GM23338 (cell line): ENCODE results near the gene GGN. TPM values are rescaled to one million over a fixed set of nuclear protein-coding genes. Genes with fewer than 3 reads are reported as not detected.

Experiments used
- ATAC-seq: fragments of 200-7000 bp; cut with Tn5 transposase; 3 replicates; pipeline ENCODE4 v1.9.1; 2020
- DNase-seq: peaks from one replicate; pipeline ENCODE4 v3.0.0-alpha.2; 2015; ENCODE audit warnings: low spot score
- H2AFZ ChIP-seq: fragments of 200-600 bp; sonication (generic); 2 replicates; pipeline ENCODE4 v1.8.0; 2016; ENCODE audit warnings: antibody characterized with exemption, mild to moderate bottlenecking, moderate library complexity
- H3F3A ChIP-seq: fragments of 200-600 bp; sonication (generic); replicated peaks from 2 replicates; pipeline ENCODE4 v1.8.0; 2017; ENCODE audit warnings: antibody characterized with exemption, mixed run types, low read depth
- H3K27ac ChIP-seq: fragments of 200-600 bp; sonication (generic); 2 replicates; pipeline ENCODE4 v1.6.1; 2016; ENCODE audit warnings: low read depth
- H3K27me3 ChIP-seq: fragments of 200-600 bp; sonication (generic); 2 replicates; pipeline ENCODE4 v1.8.0; 2016; ENCODE audit warnings: mild to moderate bottlenecking, mixed run types, moderate library complexity; ENCODE audit not compliant: insufficient read depth
- H3K36me3 ChIP-seq: fragments of 200-600 bp; sonication (generic); 2 replicates; pipeline ENCODE4 v1.8.0; 2016; ENCODE audit warnings: mild to moderate bottlenecking; ENCODE audit not compliant: insufficient read depth
- H3K4me1 ChIP-seq: fragments of 200-600 bp; sonication (generic); 2 replicates; pipeline ENCODE4 v1.8.0; 2016; ENCODE audit warnings: mild to moderate bottlenecking, moderate library complexity; ENCODE audit not compliant: insufficient read depth
- H3K4me2 ChIP-seq: fragments of 200-600 bp; sonication (generic); 2 replicates; pipeline ENCODE4 v1.7.1; 2017; ENCODE audit warnings: mixed run types
- H3K4me3 ChIP-seq: fragments of 200-600 bp; sonication (generic); 2 replicates; pipeline ENCODE4 v1.6.1; 2016; ENCODE audit warnings: mixed run types
- H3K79me2 ChIP-seq: fragments of 200-600 bp; sonication (generic); replicated peaks from 2 replicates; pipeline ENCODE4 v1.8.0; 2017; ENCODE audit warnings: mild to moderate bottlenecking; ENCODE audit not compliant: insufficient read depth
- H3K9me2 ChIP-seq: fragments of 200-600 bp; sonication (generic); 2 replicates; pipeline ENCODE4 v1.8.0; 2017; ENCODE audit not compliant: insufficient read depth
- H4K20me1 ChIP-seq: fragments of 200-600 bp; sonication (generic); replicated peaks from 2 replicates; pipeline ENCODE4 v1.8.0; 2017; ENCODE audit warnings: mild to moderate bottlenecking; ENCODE audit not compliant: insufficient read depth
- H3K27ac Mint-ChIP-seq: 2 replicates; pipeline ENCODE4 v1.8.0; 2020; ENCODE audit warnings: inconsistent platforms, mild to moderate bottlenecking, moderate library complexity, mixed read lengths
- H3K27me3 Mint-ChIP-seq: 3 replicates; pipeline ENCODE4 v1.8.0; 2022; ENCODE audit warnings: low read depth, mild to moderate bottlenecking, moderate library complexity, mixed read lengths, inconsistent platforms; ENCODE audit not compliant: insufficient read depth, poor library complexity
- H3K36me3 Mint-ChIP-seq: 3 replicates; pipeline ENCODE4 v1.8.0; 2021; ENCODE audit warnings: low read depth, mild to moderate bottlenecking, inconsistent platforms, moderate library complexity, mixed read lengths
- H3K4me1 Mint-ChIP-seq: 3 replicates; pipeline ENCODE4 v1.8.0; 2020; ENCODE audit warnings: mild to moderate bottlenecking, inconsistent platforms, mixed read lengths
- H3K4me3 Mint-ChIP-seq: 3 replicates; pipeline ENCODE4 v1.8.0; 2021; ENCODE audit warnings: moderate library complexity, mild to moderate bottlenecking, inconsistent platforms, mixed read lengths
- H3K9me3 Mint-ChIP-seq: 3 replicates; pipeline ENCODE4 v1.8.0; 2020; ENCODE audit warnings: moderate library complexity, mild to moderate bottlenecking, inconsistent platforms, mixed read lengths
- CREB1 ChIP-seq: fragments of 250-450 bp; sonication (Bioruptor Pico); IDR thresholded peaks from 2 replicates; pipeline ENCODE4 v1.5.0; 2020; ENCODE audit warnings: low read depth, mild to moderate bottlenecking, moderate library complexity
- EZH2 ChIP-seq: fragments of 200-600 bp; sonication (generic); IDR thresholded peaks from one replicate; pipeline ENCODE4 v1.8.0; 2017; ENCODE audit warnings: antibody characterized with exemption, mild to moderate bottlenecking, low read depth; ENCODE audit not compliant: unreplicated experiment
- EZH2phosphoT487 ChIP-seq: fragments of 200-600 bp; sonication (generic); IDR thresholded peaks from one replicate; pipeline ENCODE4 v1.8.1; 2018; ENCODE audit warnings: antibody characterized with exemption; ENCODE audit not compliant: unreplicated experiment
- JUNB ChIP-seq: IDR thresholded peaks from one replicate; pipeline ENCODE4 v1.6.1; 2016; ENCODE audit warnings: antibody characterized with exemption; ENCODE audit not compliant: unreplicated experiment
- STAT1 ChIP-seq: IDR thresholded peaks from one replicate; pipeline ENCODE4 v1.6.1; 2016; ENCODE audit warnings: antibody characterized with exemption; ENCODE audit not compliant: unreplicated experiment
- ZNF114 ChIP-seq: fragments of 250-450 bp; sonication (Bioruptor Pico); IDR thresholded peaks from 2 replicates; pipeline ENCODE4 v1.5.0; 2020; ENCODE audit warnings: mild to moderate bottlenecking, moderate library complexity
- ZNF331 ChIP-seq: fragments of 250-450 bp; sonication (Bioruptor Pico); IDR thresholded peaks from 2 replicates; pipeline ENCODE4 v1.5.0; 2020; ENCODE audit warnings: low read depth, mild to moderate bottlenecking, moderate library complexity
- polyA plus RNA-seq: library from polyadenylated mRNA; unstranded; fragments of >200 nt; fragmentation: Nextera tagmentation; extraction: Ambion mirVana; gene quantifications from 2 replicates; pipeline ENCODE4 v1.2.1, GENCODE V29; 2016
- total RNA-seq: library from RNA; depleted of rRNA; stranded (reverse); fragments of >200 nt; shearing (Covaris generic); gene quantifications from 2 replicates; pipeline ENCODE4 v1.2.3, GENCODE V29; 2014
- TF ChIP-seq, protein P1 (sequence below): IDR thresholded peaks from 2 replicates; pipeline ENCODE4 v1.6.1; 2016; ENCODE audit warnings: antibody characterized with exemption
- TF ChIP-seq, protein P2 (sequence below): IDR thresholded peaks from one replicate; pipeline ENCODE4 v1.6.1; 2018; ENCODE audit warnings: antibody characterized with exemption; ENCODE audit not compliant: unreplicated experiment
- TF ChIP-seq, protein P3 (sequence below): fragments of 250-450 bp; sonication (Bioruptor Pico); IDR thresholded peaks from 2 replicates; pipeline ENCODE4 v1.5.0; 2020; ENCODE audit warnings: mild to moderate bottlenecking, moderate library complexity

GGN gene
- total and polyA plus RNA-seq, 2 experiments from 2014 or later, result 0.14 to 1.5 TPM

DNA sequence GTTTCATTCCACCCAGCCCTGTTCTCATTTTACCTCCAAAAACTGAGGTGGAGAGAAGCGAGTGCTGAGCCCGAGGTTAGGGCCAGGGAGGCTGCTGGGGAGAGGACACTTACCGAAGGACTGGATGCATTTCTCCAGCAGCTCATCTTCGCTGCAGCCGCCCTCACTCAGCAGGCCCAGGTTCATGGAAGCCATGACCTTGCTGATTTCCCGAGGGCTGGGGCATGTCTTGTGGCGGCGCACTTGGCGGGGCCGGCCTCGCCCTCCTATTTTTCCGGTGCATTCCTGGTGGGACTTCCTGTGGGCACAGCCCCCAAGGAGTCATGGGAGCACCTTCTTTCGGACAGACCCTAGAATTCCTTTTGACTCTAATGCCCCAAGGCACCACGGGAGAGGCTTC, 34.0 kb upstream of the GGN start:
- H3K79me2 ChIP-seq, result no peaks in the 10 kb centered on the region
- Mint-ChIP-seq H3K36me3 (no peaks in the 10 kb centered on the region; the same call in 2 of the 3 replicates), H3K9me3 (no peaks in the 10 kb centered on the region), H3K4me1 (peaks cover 21% of the 10 kb centered on the region), H3K27ac (no peak overlapping the region), H3K27me3 (peaks cover 33% of the 10 kb centered on the region), H3K4me3 (no peak overlapping the region)
- TF ChIP-seq ZNF114 (CRISPR knock-in tag) (no peak), ZNF331 (no peak), STAT1 (no peak), EZH2phosphoT487 (no peak), EZH2 (no peak)
- TF ChIP-seq, protein P1, sequence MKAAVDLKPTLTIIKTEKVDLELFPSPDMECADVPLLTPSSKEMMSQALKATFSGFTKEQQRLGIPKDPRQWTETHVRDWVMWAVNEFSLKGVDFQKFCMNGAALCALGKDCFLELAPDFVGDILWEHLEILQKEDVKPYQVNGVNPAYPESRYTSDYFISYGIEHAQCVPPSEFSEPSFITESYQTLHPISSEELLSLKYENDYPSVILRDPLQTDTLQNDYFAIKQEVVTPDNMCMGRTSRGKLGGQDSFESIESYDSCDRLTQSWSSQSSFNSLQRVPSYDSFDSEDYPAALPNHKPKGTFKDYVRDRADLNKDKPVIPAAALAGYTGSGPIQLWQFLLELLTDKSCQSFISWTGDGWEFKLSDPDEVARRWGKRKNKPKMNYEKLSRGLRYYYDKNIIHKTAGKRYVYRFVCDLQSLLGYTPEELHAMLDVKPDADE, result no peak
- H4K20me1 ChIP-seq, result no peaks in the 10 kb centered on the region
- H3K4me1 ChIP-seq, result peaks cover 22% of the 10 kb centered on the region
- ATAC-seq (no peak), DNase-seq (no peak)
- H3K4me2 ChIP-seq, result no peak overlapping the region
- 0 out of 2 replicates have a peak, but pooled peaks cover 25% of the 10 kb centered on the region for H3F3A ChIP-seq
- no peaks in the 10 kb centered on the region for H3K9me2 ChIP-seq
- no peak overlapping the region for H3K27ac ChIP-seq
- no peak overlapping the region for H3K4me3 ChIP-seq
- no peaks in the 10 kb centered on the region for H3K36me3 ChIP-seq
- H3K27me3 ChIP-seq, result peaks cover 10% of the 10 kb centered on the region; the same call in 1 of the 2 replicates
- no peak overlapping the region for H2AFZ ChIP-seq

DNA sequence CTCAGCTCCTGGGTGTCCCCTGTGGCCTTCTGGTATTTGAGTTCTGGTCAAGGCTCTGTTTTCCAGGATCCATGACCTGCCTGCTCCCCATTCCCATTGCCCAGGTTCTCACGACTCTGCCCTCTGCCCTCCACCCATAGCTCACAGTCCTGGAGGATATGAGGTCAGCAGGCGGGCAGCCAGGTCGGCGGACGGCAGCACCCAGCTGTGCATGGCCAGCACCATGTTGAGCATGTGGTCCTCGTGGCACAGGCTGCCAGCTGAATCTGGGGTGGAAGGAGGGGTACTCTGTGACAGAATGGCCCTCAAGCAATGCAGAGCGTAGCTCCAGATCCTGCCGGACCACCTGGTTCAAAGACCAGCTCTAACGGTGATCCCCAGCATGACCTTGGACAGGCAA, 33.1 kb upstream of the GGN start:
- Histone ChIP-seq H3K27me3 (peaks cover 10% of the 10 kb centered on the region; the same call in 1 of the 2 replicates), H3K4me2 (no peak overlapping the region), H3K4me3 (no peak overlapping the region), H3K4me1 (peaks cover 14% of the 10 kb centered on the region; the same call in 1 of the 2 replicates), H3F3A (0 out of 2 replicates have a peak, but pooled peaks cover 22% of the 10 kb centered on the region), H4K20me1 (no peaks in the 10 kb centered on the region), H3K79me2 (no peaks in the 10 kb centered on the region), H3K36me3 (no peaks in the 10 kb centered on the region), H2AFZ (no peak overlapping the region), H3K27ac (no peak overlapping the region), H3K9me2 (no peaks in the 10 kb centered on the region)
- H3K4me3 Mint-ChIP-seq, result no peak overlapping the region
- H3K36me3 Mint-ChIP-seq, result no peaks in the 10 kb centered on the region; the same call in 2 of the 3 replicates
- DNase-seq, result no peak
- no peaks in the 10 kb centered on the region for H3K9me3 Mint-ChIP-seq
- ATAC-seq, result no peak
- H3K4me1 Mint-ChIP-seq, result peaks cover 15% of the 10 kb centered on the region
- peaks cover 29% of the 10 kb centered on the region for H3K27me3 Mint-ChIP-seq
- H3K27ac Mint-ChIP-seq, result no peak overlapping the region
- TF ChIP-seq STAT1 (no peak), ZNF331 (no peak), CREB1 (CRISPR knock-in tag) (no peak), JUNB (no peak), ZNF114 (CRISPR knock-in tag) (no peak)
- TF ChIP-seq, protein P2, sequence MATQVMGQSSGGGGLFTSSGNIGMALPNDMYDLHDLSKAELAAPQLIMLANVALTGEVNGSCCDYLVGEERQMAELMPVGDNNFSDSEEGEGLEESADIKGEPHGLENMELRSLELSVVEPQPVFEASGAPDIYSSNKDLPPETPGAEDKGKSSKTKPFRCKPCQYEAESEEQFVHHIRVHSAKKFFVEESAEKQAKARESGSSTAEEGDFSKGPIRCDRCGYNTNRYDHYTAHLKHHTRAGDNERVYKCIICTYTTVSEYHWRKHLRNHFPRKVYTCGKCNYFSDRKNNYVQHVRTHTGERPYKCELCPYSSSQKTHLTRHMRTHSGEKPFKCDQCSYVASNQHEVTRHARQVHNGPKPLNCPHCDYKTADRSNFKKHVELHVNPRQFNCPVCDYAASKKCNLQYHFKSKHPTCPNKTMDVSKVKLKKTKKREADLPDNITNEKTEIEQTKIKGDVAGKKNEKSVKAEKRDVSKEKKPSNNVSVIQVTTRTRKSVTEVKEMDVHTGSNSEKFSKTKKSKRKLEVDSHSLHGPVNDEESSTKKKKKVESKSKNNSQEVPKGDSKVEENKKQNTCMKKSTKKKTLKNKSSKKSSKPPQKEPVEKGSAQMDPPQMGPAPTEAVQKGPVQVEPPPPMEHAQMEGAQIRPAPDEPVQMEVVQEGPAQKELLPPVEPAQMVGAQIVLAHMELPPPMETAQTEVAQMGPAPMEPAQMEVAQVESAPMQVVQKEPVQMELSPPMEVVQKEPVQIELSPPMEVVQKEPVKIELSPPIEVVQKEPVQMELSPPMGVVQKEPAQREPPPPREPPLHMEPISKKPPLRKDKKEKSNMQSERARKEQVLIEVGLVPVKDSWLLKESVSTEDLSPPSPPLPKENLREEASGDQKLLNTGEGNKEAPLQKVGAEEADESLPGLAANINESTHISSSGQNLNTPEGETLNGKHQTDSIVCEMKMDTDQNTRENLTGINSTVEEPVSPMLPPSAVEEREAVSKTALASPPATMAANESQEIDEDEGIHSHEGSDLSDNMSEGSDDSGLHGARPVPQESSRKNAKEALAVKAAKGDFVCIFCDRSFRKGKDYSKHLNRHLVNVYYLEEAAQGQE, result no peak
- TF ChIP-seq, protein P3, sequence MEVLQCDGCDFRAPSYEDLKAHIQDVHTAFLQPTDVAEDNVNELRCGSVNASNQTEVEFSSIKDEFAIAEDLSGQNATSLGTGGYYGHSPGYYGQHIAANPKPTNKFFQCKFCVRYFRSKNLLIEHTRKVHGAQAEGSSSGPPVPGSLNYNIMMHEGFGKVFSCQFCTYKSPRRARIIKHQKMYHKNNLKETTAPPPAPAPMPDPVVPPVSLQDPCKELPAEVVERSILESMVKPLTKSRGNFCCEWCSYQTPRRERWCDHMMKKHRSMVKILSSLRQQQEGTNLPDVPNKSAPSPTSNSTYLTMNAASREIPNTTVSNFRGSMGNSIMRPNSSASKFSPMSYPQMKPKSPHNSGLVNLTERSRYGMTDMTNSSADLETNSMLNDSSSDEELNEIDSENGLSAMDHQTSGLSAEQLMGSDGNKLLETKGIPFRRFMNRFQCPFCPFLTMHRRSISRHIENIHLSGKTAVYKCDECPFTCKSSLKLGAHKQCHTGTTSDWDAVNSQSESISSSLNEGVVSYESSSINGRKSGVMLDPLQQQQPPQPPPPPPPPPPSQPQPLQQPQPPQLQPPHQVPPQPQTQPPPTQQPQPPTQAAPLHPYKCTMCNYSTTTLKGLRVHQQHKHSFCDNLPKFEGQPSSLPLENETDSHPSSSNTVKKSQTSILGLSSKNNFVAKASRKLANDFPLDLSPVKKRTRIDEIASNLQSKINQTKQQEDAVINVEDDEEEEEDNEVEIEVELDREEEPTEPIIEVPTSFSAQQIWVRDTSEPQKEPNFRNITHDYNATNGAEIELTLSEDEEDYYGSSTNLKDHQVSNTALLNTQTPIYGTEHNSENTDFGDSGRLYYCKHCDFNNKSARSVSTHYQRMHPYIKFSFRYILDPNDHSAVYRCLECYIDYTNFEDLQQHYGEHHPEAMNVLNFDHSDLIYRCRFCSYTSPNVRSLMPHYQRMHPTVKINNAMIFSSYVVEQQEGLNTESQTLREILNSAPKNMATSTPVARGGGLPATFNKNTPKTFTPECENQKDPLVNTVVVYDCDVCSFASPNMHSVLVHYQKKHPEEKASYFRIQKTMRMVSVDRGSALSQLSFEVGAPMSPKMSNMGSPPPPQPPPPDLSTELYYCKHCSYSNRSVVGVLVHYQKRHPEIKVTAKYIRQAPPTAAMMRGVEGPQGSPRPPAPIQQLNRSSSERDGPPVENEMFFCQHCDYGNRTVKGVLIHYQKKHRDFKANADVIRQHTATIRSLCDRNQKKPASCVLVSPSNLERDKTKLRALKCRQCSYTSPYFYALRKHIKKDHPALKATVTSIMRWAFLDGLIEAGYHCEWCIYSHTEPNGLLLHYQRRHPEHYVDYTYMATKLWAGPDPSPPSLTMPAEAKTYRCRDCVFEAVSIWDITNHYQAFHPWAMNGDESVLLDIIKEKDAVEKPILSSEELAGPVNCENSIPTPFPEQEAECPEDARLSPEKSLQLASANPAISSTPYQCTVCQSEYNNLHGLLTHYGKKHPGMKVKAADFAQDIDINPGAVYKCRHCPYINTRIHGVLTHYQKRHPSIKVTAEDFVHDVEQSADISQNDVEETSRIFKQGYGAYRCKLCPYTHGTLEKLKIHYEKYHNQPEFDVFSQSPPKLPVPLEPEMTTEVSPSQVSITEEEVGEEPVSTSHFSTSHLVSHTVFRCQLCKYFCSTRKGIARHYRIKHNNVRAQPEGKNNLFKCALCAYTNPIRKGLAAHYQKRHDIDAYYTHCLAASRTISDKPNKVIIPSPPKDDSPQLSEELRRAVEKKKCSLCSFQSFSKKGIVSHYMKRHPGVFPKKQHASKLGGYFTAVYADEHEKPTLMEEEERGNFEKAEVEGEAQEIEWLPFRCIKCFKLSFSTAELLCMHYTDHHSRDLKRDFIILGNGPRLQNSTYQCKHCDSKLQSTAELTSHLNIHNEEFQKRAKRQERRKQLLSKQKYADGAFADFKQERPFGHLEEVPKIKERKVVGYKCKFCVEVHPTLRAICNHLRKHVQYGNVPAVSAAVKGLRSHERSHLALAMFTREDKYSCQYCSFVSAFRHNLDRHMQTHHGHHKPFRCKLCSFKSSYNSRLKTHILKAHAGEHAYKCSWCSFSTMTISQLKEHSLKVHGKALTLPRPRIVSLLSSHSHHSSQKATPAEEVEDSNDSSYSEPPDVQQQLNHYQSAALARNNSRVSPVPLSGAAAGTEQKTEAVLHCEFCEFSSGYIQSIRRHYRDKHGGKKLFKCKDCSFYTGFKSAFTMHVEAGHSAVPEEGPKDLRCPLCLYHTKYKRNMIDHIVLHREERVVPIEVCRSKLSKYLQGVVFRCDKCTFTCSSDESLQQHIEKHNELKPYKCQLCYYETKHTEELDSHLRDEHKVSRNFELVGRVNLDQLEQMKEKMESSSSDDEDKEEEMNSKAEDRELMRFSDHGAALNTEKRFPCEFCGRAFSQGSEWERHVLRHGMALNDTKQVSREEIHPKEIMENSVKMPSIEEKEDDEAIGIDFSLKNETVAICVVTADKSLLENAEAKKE (CRISPR knock-in tag), result no peak
- TF ChIP-seq, protein P1, result no peak
